Cardiac muscle cell (in vitro differentiated cells and primary cell): ENCODE measurements around the gene ALKBH3. TPM values are rescaled to one million over a fixed set of nuclear protein-coding genes. Genes with fewer than 3 reads are reported as not detected.
A peak's percentile ranks its signal among the peaks of the same experiment; 100 is the strongest.

Experiments used
- DNase-seq, 2 donors: peaks; one replicate each; pipeline versions ENCODE4 v3.0.0 to v3.0.0-alpha.2; 2010 to 2017; ENCODE audit warnings: low read depth in 1 of 2, low spot score in 1 of 2
- H3K27ac ChIP-seq: fragments of 200-600 bp; sonication (generic); 2 replicates; pipeline ENCODE4 v1.5.1; 2016
- H3K27me3 ChIP-seq: fragments of 200-600 bp; sonication (generic); 2 replicates; pipeline ENCODE4 v1.6.0; 2016; ENCODE audit warnings: control low read depth
- H3K36me3 ChIP-seq: fragments of 200-600 bp; sonication (generic); 2 replicates; pipeline ENCODE4 v1.5.1; 2016; ENCODE audit warnings: control low read depth
- H3K4me1 ChIP-seq: fragments of 200-600 bp; sonication (generic); 2 replicates; pipeline ENCODE4 v1.8.1; 2017; ENCODE audit warnings: low read depth, mild to moderate bottlenecking, mixed run types
- H3K4me3 ChIP-seq: fragments of 200-600 bp; sonication (generic); 2 replicates; pipeline ENCODE4 v1.5.1; 2016; ENCODE audit warnings: mild to moderate bottlenecking
- H3K9me3 ChIP-seq: fragments of 200-600 bp; sonication (generic); 2 replicates; pipeline ENCODE4 v1.5.1; 2017; ENCODE audit warnings: low read depth, mild to moderate bottlenecking, control low read depth
- polyA plus RNA-seq: library from polyadenylated mRNA; unstranded; fragments of >200 nt; fragmentation: Nextera tagmentation; extraction: Ambion mirVana; gene quantifications from 2 replicates; pipeline ENCODE4 v1.2.1, GENCODE V29; 2016
- total RNA-seq: library from RNA; depleted of rRNA; stranded (reverse); fragments of >200 nt; gene quantifications from 2 replicates; pipeline ENCODE4 v1.2.3, GENCODE V29; 2016
- TF ChIP-seq, protein P1 (sequence below): IDR thresholded peaks from 2 replicates; pipeline ENCODE4 v1.5.1; 2012; ENCODE audit warnings: low read depth, mild to moderate bottlenecking, low read length

Gene ALKBH3
- total and polyA plus RNA-seq, 2 experiments from 2014 or later = 25.0 to 26.4 TPM

DNA sequence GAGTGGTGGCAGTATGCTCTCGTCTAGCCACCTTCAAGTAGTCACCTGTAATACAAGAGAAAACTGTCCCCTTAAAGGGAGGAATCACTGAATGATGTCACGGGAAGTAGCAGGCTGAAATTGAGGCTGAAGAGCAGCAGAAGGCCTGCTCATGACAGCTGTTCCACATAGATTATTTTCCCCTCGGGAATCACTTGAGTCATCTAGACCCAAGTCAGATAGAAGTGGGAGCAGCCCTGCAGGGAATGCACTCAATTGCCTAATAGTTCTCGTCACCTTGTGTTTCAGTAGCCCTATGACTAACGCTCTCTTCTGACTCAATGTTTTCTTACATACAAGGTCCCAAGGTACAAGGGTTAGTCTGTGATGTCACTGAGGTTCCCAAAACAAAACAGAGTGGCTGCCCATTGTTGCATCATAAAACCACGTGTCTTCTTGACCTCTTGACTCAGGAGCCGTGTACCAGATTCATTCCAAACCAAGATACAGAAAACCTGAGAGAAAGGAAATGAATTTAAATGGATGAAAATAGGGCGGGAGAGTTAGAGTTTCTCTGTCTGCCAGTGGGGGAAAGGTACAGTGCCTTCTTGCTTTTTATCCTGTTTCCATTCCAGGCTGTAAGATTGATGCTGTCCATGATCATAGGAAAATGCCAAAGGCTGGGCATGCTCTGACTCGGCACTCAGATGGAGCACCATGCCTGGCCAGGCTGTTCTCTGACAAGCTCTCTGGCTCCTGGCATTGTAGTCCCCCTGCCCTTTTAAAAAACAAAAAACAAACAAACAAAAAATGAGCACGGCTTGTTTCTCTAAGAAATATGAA lies 40.2 kb downstream of the ALKBH3 start:
- Histone ChIP-seq H3K9me3 (no peaks in the 10 kb centered on the region), H3K4me1 (peaks cover 8% of the 10 kb centered on the region), H3K27ac (no peak overlapping the region), H3K4me3 (no peak overlapping the region), H3K27me3 (no peaks in the 10 kb centered on the region), H3K36me3 (peaks cover 7% of the 10 kb centered on the region)
- DNase-seq = peak in 1 of 2 donors; percentile 100
- TF ChIP-seq, protein P1, sequence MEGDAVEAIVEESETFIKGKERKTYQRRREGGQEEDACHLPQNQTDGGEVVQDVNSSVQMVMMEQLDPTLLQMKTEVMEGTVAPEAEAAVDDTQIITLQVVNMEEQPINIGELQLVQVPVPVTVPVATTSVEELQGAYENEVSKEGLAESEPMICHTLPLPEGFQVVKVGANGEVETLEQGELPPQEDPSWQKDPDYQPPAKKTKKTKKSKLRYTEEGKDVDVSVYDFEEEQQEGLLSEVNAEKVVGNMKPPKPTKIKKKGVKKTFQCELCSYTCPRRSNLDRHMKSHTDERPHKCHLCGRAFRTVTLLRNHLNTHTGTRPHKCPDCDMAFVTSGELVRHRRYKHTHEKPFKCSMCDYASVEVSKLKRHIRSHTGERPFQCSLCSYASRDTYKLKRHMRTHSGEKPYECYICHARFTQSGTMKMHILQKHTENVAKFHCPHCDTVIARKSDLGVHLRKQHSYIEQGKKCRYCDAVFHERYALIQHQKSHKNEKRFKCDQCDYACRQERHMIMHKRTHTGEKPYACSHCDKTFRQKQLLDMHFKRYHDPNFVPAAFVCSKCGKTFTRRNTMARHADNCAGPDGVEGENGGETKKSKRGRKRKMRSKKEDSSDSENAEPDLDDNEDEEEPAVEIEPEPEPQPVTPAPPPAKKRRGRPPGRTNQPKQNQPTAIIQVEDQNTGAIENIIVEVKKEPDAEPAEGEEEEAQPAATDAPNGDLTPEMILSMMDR = no peak

DNA sequence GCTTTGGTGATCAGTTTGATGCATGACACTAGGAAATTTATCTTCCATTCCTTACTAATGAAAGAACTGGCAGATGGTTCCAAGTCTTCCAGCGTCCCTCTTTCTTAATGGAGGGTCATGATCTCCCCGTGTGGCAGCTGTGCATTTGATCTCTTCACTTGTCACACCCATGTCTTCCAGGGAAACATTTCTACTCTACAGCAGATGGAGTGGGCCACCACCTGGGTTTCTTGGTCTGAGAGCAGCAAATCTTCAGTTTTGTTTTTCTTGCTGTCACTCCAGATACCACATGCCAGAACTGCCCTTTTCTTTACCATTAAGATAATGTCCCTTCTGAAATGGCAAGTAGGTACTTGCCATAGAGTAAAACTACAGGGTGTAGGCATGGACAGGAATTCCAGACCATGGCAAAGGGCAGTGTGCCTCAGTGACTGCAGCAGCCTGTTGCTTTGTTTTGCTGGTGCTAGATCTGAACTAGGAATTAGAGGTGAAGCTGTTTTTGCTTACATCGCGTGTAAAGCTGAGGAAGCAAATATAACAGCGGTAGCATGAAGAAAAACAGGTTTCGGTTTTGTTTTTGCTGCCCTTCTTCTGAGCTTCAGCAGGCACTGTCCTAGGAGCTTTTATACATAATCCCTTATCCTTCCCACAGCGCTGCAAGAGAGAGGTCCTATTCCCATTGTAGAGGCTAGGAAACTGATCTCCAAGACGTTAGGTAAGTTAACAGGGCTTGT lies 41.1 kb downstream of the ALKBH3 start:
- Histone ChIP-seq H3K27ac (no peak overlapping the region), H3K36me3 (peaks cover 7% of the 10 kb centered on the region), H3K27me3 (no peaks in the 10 kb centered on the region), H3K9me3 (no peaks in the 10 kb centered on the region), H3K4me1 (peaks cover 12% of the 10 kb centered on the region), H3K4me3 (no peak overlapping the region)
- TF ChIP-seq, protein P1 = no peak
- no peak for DNase-seq

DNA sequence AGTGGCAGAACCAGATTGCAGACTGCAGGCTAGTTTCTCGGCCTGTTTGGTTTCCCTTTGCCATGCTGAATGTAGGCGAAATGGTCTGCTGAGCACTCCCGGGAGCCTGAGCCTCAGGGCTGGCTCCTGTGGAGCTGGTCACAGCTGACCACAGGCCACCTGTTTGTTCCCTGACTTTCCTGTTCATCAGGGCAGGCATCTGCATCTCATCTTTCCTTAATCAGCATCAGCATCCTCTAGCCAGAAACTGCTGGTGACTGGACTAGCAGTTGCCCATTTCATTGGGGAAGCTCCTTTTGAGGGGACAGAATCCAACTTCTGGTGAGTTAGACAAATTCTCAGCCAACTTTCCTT lies 41.6 kb downstream of the ALKBH3 start:
- peaks cover 12% of the 10 kb centered on the region for H3K4me1 ChIP-seq
- no peak for DNase-seq

DNA sequence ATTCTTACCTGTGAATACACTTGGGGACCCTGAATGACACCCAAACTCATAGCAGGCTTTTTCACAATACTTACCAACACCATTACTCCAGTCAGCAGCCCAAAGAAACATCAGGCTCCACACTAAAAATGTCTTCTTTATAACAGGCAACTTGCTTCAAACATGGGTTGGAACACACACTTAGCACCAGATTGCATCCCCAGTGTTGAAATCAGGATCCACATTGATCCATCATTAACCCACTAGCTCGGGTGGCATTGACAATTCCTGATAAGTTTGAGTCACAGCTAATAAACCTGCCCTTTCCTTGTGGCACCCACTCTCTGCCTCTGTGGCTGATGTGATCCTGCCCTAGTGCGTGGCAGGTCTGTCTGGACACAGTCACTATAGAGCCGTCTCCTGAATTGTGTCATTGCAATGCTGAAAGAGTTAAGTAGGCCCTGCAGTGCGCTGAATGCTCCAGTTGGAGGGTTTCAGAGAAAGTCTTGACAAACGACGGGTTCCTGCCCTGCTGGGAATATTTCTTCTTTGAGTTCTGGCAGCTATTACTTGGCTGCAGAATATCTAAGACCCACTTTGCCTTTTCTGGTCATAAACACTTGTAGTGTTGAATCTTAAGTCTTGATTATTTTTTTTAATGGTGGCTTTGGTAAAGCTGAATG lies 42.2 kb downstream of the ALKBH3 start:
- H3K4me1 ChIP-seq = peaks cover 12% of the 10 kb centered on the region
- peak overlapping the region; percentile 74 for H3K27ac ChIP-seq
- DNase-seq = no peak
- H3K36me3 ChIP-seq = peaks cover 7% of the 10 kb centered on the region
- H3K9me3 ChIP-seq = no peaks in the 10 kb centered on the region
- H3K4me3 ChIP-seq = no peak overlapping the region
- H3K27me3 ChIP-seq = no peaks in the 10 kb centered on the region
- TF ChIP-seq, protein P1 = no peak

More for the DNA sequence above, 41.6 kb downstream of the ALKBH3 start:
- TF ChIP-seq, protein P1 = no peak
- no peaks in the 10 kb centered on the region for H3K9me3 ChIP-seq
- no peak overlapping the region for H3K4me3 ChIP-seq
- peaks cover 7% of the 10 kb centered on the region for H3K36me3 ChIP-seq
- H3K27ac ChIP-seq = peak overlapping the region; percentile 74
- H3K27me3 ChIP-seq = no peaks in the 10 kb centered on the region

DNA sequence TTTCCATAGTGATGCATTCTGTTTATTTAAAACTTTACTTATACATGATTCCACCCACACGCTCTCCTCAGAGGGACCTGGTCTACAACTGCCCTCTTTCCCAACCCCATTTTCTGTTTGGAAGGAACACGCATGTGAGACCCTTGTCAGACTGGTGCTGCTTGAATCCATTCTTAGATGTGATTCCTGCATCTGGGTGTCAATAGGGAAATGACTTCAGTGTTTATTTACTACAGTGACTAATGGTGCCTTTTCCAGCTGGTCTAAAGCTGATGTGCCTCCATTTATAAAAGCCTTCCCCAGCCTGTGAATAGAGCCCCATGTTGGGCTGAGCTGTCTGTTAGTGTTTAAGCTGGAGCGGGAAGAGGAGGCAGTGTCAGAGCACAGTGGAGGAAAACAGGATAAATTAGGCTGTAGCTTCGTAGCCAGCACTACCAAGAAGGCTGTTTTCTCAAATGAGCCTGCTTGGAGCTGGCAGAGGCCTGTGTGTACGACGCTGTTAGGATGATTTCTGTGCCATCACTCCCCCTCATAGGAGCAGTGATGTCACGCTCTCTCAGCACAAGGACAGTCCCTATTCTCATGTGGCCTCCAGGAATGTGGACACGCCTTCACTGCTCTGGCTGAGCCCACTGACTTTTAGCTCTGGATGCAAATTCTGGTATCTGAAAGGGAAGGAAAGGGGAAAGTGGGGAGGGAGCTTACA lies 42.9 kb downstream of the ALKBH3 start:
- Histone ChIP-seq H3K4me1 (peaks cover 12% of the 10 kb centered on the region), H3K36me3 (peaks cover 7% of the 10 kb centered on the region), H3K27ac (peak overlapping the region; percentile 74), H3K27me3 (no peaks in the 10 kb centered on the region), H3K9me3 (no peaks in the 10 kb centered on the region), H3K4me3 (no peak overlapping the region)
- TF ChIP-seq, protein P1 = no peak
- DNase-seq = peak in 1 of 2 donors; percentile 57
